Smooth muscle cell (in vitro differentiated cells): Measurements from ENCODE around the gene TMEM150B. TPM values are rescaled to one million over a fixed set of nuclear protein-coding genes. Genes with fewer than 3 reads are reported as not detected.

Experiments used
- DNase-seq: peaks from one replicate; lab custom pipeline; 2025; ENCODE audit not compliant: unreplicated experiment; lab: John Stamatoyannopoulos, UW
- H2AFZ ChIP-seq: fragments of 200-600 bp; sonication (generic); 2 replicates; pipeline ENCODE4 v1.6.0; 2016; ENCODE audit warnings: antibody characterized with exemption, low read depth, mild to moderate bottlenecking
- H3F3A ChIP-seq: fragments of 200-600 bp; sonication (generic); 2 replicates; pipeline ENCODE4 v1.6.0; 2017; ENCODE audit warnings: antibody characterized with exemption, low read depth
- H3K27ac ChIP-seq: fragments of 200-600 bp; sonication (generic); 2 replicates; pipeline ENCODE4 v1.5.1; 2016; ENCODE audit warnings: low read depth, mild to moderate bottlenecking
- H3K27me3 ChIP-seq: fragments of 200-600 bp; sonication (generic); 2 replicates; pipeline ENCODE4 v1.6.1; 2016; ENCODE audit warnings: low read depth, mild to moderate bottlenecking
- H3K36me3 ChIP-seq: fragments of 200-600 bp; sonication (generic); 2 replicates; pipeline ENCODE4 v1.5.1; 2016; ENCODE audit warnings: low read depth
- H3K4me1 ChIP-seq: fragments of 200-600 bp; sonication (generic); 2 replicates; pipeline ENCODE4 v1.5.1; 2016; ENCODE audit warnings: low read depth
- H3K4me2 ChIP-seq: fragments of 200-600 bp; sonication (generic); 2 replicates; pipeline ENCODE4 v1.6.0; 2016; ENCODE audit warnings: mild to moderate bottlenecking
- H3K4me3 ChIP-seq: fragments of 200-600 bp; sonication (generic); 2 replicates; pipeline ENCODE4 v1.5.1; 2016; ENCODE audit warnings: mild to moderate bottlenecking
- H3K79me2 ChIP-seq: fragments of 200-600 bp; sonication (generic); 2 replicates; pipeline ENCODE4 v1.6.0; 2016; ENCODE audit warnings: low read depth, mild to moderate bottlenecking
- H3K9ac ChIP-seq: fragments of 200-600 bp; sonication (generic); 2 replicates; pipeline ENCODE4 v1.6.0; 2016; ENCODE audit warnings: low read depth
- H3K9me3 ChIP-seq: fragments of 200-600 bp; sonication (generic); replicated peaks from 2 replicates; pipeline ENCODE4 v1.5.1; 2016; ENCODE audit warnings: low read depth
- H4K20me1 ChIP-seq: fragments of 200-600 bp; sonication (generic); 2 replicates; pipeline ENCODE4 v1.6.0; 2016; ENCODE audit warnings: low read depth
- CTCF ChIP-seq: fragments of 200-600 bp; sonication (generic); IDR thresholded peaks from 2 replicates; pipeline ENCODE4 v1.5.1; 2017; ENCODE audit warnings: borderline replicate concordance, mild to moderate bottlenecking, antibody characterized with exemption; ENCODE audit not compliant: insufficient read depth, poor library complexity, severe bottlenecking
- WGBS: methylation state at CpG from one replicate; pipeline ENCODE4 v1.1.7; 2016; ENCODE audit warnings: low lambda C conversion rate; 5-methylcytosine and 5-hydroxymethylcytosine counted together
- polyA plus RNA-seq: library from polyadenylated mRNA; unstranded; fragments of >200 nt; fragmentation: Nextera tagmentation; extraction: Ambion mirVana; gene quantifications from 2 replicates; pipeline ENCODE4 v1.2.1, GENCODE V29; 2016
- total RNA-seq: library from RNA; depleted of rRNA; stranded (reverse); fragments of >200 nt; gene quantifications from 2 replicates; pipeline ENCODE4 v1.2.3, GENCODE V29; 2014

The TMEM150B gene
- total and polyA plus RNA-seq, 2 experiments from 2014 or later = not detected

GRCh38 chr19:55368701-55369563, 43.8 kb upstream of the TMEM150B start:
- peak overlapping the region; percentile 89 for H3K4me2 ChIP-seq
- DNase-seq = peak; percentile 39
- no peaks in the 10 kb centered on the region for H3K27me3 ChIP-seq
- H3K4me1 ChIP-seq = peaks cover 15% of the 10 kb centered on the region
- peak overlapping the region; percentile 97 for H3K27ac ChIP-seq
- no peaks in the 10 kb centered on the region for H3K9me3 ChIP-seq
- peaks cover 4% of the 10 kb centered on the region for H3K79me2 ChIP-seq
- peak overlapping the region; percentile 96 for H3K9ac ChIP-seq
- WGBS = 24% methylated on average over 18 of the region's 54 CpGs
- H3K4me3 ChIP-seq = peak overlapping the region; percentile 88
- no peak overlapping the region for H2AFZ ChIP-seq
- peaks cover 31% of the 10 kb centered on the region for H4K20me1 ChIP-seq
- no peak for TF ChIP-seq CTCF
- H3K36me3 ChIP-seq = no peaks in the 10 kb centered on the region
- peaks cover 35% of the 10 kb centered on the region for H3F3A ChIP-seq

DNA sequence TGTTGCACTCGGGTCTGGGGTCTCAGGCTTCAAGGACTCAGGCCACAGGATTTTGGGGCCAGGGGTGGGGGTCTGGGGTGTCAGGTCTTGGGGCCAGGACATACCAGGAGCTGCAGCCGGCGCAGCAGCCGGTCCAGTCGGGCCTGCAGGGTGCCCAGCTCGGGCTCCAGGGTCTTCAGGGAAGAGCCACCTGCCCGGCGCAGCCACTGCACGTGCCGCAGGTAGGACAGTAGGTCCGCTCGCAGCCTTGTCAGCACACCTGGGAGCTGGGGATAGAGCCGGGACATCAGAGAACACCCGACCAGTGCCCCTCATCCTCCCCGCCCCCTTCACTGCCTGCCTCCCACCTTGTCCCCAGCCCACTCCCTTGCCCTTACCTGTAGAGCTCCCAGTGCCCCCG, 43.0 kb upstream of the TMEM150B start:
- no peak for TF ChIP-seq CTCF
- Histone ChIP-seq H4K20me1 (peaks cover 31% of the 10 kb centered on the region), H3K4me1 (peaks cover 11% of the 10 kb centered on the region), H3K9me3 (no peaks in the 10 kb centered on the region), H3K27me3 (no peaks in the 10 kb centered on the region), H3K27ac (peak overlapping the region; percentile 97), H3K9ac (peak overlapping the region; percentile 96), H3F3A (peaks cover 38% of the 10 kb centered on the region), H3K4me2 (peak overlapping the region; percentile 89), H3K79me2 (peaks cover 4% of the 10 kb centered on the region), H3K4me3 (peak overlapping the region; percentile 88), H3K36me3 (no peaks in the 10 kb centered on the region), H2AFZ (no peak overlapping the region)
- DNase-seq = no peak
- WGBS = 98% methylated on average over 10 of the region's 16 CpGs

DNA sequence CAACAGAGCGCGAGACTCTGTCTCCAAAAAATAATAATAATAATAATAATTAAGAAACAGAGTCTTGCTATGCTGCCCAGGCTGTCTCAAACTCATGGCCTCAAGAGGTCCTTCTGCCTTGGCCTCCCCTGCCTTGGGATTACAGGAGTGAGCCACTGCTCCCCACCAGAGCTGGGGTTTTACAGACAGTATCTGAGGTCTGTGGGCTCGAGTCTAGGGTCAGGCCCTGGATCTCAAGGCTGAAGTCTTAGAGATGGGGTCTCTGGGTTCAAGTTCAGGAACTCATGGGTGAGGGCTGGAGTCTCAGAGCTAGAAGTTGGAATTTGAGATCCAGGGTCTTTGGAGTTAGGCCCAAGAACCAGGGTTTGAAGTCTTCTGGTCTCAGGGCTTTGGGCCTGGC, 41.6 kb upstream of the TMEM150B start:
- Histone ChIP-seq H4K20me1 (peaks cover 31% of the 10 kb centered on the region), H2AFZ (no peak overlapping the region), H3K4me3 (no peak overlapping the region), H3K79me2 (peaks cover 4% of the 10 kb centered on the region), H3K27me3 (no peaks in the 10 kb centered on the region), H3K4me2 (no peak overlapping the region), H3K4me1 (peaks cover 12% of the 10 kb centered on the region), H3F3A (peaks cover 38% of the 10 kb centered on the region), H3K27ac (no peak overlapping the region), H3K9me3 (no peaks in the 10 kb centered on the region), H3K36me3 (no peaks in the 10 kb centered on the region), H3K9ac (no peak overlapping the region)
- WGBS = 100% methylated on average over 3 of the region's 3 CpGs
- no peak for DNase-seq
- TF ChIP-seq CTCF = no peak
